ENCODE measurements around the gene RCOR2.
"Not testable (repeated sequence)": the region's sequence is repeated elsewhere in the genome, so short reads cannot be mapped to it uniquely, and the experiment has no call there.

RCOR2 gene

DNA sequence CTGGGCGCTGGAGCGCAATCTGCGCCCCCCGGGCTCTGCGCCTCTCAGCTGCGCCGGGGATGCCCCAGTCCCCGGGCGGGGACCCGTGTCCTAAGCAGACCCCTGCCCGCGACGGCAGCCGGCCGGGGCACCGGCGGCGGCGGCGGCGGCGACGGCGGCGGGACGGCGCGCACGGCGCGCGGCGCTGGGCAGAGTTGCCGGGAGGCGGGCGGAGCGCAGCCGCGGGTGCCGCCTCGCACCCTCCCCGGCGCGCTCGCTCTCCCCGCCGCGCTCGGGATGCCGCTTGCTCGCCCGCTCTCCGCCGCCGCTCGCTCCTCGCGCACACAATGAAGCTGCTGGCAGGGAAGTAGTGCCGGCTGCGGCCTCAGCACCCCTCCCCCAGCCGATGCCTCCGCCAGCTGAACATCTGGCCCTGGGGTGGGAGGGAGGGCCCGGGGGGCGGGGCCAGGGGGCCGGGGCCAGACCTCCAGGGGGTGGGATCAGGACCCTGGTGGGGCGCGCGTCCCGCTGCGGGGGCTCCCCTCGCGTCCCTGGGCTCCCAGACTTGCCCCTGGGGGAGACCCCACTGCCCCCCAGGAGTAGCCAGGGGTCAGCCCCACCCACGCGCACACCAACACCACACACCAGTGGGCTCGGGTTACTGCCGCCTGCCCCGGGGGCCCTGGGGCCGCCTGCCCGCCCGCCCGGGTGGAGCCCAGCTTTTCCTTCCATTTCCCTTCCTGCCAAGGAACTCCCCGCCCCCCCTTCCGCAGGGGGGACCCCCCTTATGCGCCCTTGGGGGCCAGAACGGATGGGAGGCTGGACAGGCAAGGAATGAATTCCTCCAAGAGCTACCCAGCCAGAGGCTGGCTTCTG, at the start of gene RCOR2:
Gene RCOR2 (minus strand): TSS at position 328 of the 855 bp plus-strand sequence. CDS start 708 bp downstream, outside the sequence.
- H3K4me3 ChIP-seq (ENCODE audit: low read length in 2 of 2) = peak within 1 kb of the TSS; percentile 61 to 64
- H3K9ac ChIP-seq (ENCODE audit: low read depth in 1 of 2, low read length in 2 of 2) = peak within 1 kb of the TSS; percentile 20 to 53
- H3K27me3 ChIP-seq (ENCODE audit: control insufficient read depth in 2 of 2, insufficient read depth in 2 of 2, low read length in 2 of 2) = no peaks in the 10 kb centered on the region
- H3K27ac ChIP-seq (ENCODE audit: low read depth in 2 of 2, low read length in 2 of 2) = peak within 1 kb of the TSS; percentile 88 to 89
- no peaks in the 10 kb centered on the region for H3K9me3 ChIP-seq (ENCODE audit: control insufficient read depth in 2 of 2, low read length in 2 of 2)
- peaks cover 30 to 38% of the 10 kb centered on the region in 2 donors for H3K4me1 ChIP-seq (ENCODE audit: control insufficient read depth in 2 of 2, insufficient read depth in 2 of 2, low read length in 2 of 2)
- H3K36me3 ChIP-seq (ENCODE audit: control insufficient read depth in 2 of 2, insufficient read depth in 2 of 2, low read length in 2 of 2) = no peaks in the 10 kb centered on the region

DNA sequence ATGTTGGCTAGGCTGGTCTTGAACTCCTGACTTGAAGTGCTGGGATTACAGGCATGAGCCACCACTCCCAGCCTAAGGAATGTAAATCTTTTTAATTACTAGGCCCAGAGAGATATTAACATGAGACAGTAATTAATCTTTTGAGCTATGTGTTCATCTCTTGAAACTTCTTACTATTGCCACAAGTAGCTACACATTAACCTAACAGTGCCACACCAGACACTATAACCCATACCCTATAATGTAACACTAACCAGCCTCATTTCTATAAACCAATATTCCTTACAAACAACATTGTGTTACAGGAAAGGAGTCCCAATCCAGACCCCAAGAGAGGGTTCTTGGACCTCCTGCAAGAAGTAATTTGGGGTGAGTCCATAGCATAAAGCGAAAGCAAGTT, 49.5 kb upstream of the RCOR2 start:
- H3K4me3 ChIP-seq (ENCODE audit: low read length in 2 of 2) = no peak overlapping the region
- H3K27me3 ChIP-seq (ENCODE audit: control insufficient read depth in 2 of 2, insufficient read depth in 2 of 2, low read length in 2 of 2) = no peaks in the 10 kb centered on the region
- H3K36me3 ChIP-seq (ENCODE audit: control insufficient read depth in 2 of 2, insufficient read depth in 2 of 2, low read length in 2 of 2) = no peaks in the 10 kb centered on the region
- no peak overlapping the region for H3K27ac ChIP-seq (ENCODE audit: low read depth in 2 of 2, low read length in 2 of 2)
- H3K9me3 ChIP-seq (ENCODE audit: control insufficient read depth in 2 of 2, low read length in 2 of 2) = no peaks in the 10 kb centered on the region
- H3K9ac ChIP-seq (ENCODE audit: low read depth in 1 of 2, low read length in 2 of 2) = no peak overlapping the region
- H3K4me1 ChIP-seq (ENCODE audit: control insufficient read depth in 2 of 2, insufficient read depth in 2 of 2, low read length in 2 of 2) = no peaks in the 10 kb centered on the region

DNA sequence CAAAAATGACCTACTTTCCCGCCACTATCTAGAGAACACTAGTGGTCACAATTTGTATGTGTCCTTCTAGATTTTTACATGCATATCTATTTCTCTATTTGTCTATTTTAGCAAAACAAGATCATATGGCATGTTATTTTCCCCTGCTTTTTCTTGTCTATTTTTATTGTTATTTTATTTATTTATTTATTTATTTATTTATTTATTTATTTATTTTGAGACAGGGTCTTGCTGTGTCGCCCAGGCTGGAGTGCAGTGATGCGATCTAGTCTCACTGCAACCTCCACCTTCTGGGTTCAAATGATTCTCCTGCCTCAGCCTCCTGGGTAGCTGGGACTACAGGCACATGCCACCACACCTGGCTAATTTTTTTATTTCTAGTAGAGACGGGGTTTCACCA, 46.9 kb upstream of the RCOR2 start:
- H3K9me3 ChIP-seq (ENCODE audit: control insufficient read depth in 2 of 2, low read length in 2 of 2); H3K36me3 ChIP-seq (ENCODE audit: control insufficient read depth in 2 of 2, insufficient read depth in 2 of 2, low read length in 2 of 2); H3K27ac ChIP-seq (ENCODE audit: low read depth in 2 of 2, low read length in 2 of 2); H3K27me3 ChIP-seq (ENCODE audit: control insufficient read depth in 2 of 2, insufficient read depth in 2 of 2, low read length in 2 of 2); H3K4me1 ChIP-seq (ENCODE audit: control insufficient read depth in 2 of 2, insufficient read depth in 2 of 2, low read length in 2 of 2); H3K4me3 ChIP-seq (ENCODE audit: low read length in 2 of 2); H3K9ac ChIP-seq (ENCODE audit: low read depth in 1 of 2, low read length in 2 of 2): not testable (repeated sequence)

DNA sequence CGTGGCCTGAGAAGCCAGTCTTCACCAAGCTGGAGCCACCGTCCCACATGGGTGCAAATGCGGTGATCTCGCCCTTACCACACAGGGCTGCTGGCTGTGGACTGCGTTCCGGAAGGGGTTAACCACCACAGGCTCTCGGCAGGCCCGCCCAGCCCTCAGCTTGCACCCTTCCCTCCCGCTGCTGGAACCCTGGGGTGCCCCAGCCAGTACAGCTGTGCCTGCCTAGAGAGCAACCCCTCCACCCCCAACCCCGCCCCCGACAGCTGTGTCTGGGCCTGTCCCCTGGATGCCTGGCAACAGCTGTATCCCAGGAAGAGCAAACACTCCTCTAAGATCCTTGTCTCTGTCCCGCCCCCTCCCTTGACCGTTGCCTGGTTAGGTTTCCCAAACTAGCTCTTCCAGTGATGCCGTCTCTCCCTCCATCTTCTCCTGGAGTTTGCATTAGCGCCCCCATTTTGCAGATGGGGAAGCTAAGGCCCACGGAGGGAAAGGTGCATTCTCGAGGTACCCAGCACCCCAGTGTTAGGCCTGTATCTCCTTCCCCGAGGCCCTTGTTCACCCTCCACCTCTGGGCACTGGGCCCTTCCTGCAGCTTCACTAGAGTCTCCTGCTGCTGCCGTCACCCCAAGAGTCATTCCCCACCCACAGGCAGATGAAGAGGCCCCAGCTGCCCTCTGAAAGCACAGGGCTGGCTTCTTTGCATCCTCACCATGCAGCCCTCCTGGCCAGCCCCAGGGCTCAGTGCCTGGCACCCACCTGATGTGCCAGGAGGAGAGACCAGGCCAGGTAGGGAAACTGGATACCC, 44.8 kb upstream of the RCOR2 start:
- H3K27ac ChIP-seq (ENCODE audit: low read depth in 2 of 2, low read length in 2 of 2) = no peak overlapping the region
- H3K36me3 ChIP-seq (ENCODE audit: control insufficient read depth in 2 of 2, insufficient read depth in 2 of 2, low read length in 2 of 2) = no peaks in the 10 kb centered on the region
- no peaks in the 10 kb centered on the region for H3K4me1 ChIP-seq (ENCODE audit: control insufficient read depth in 2 of 2, insufficient read depth in 2 of 2, low read length in 2 of 2)
- H3K27me3 ChIP-seq (ENCODE audit: control insufficient read depth in 2 of 2, insufficient read depth in 2 of 2, low read length in 2 of 2) = no peaks in the 10 kb centered on the region
- no peak overlapping the region for H3K9ac ChIP-seq (ENCODE audit: low read depth in 1 of 2, low read length in 2 of 2)
- no peak overlapping the region for H3K4me3 ChIP-seq (ENCODE audit: low read length in 2 of 2)
- no peaks in the 10 kb centered on the region for H3K9me3 ChIP-seq (ENCODE audit: control insufficient read depth in 2 of 2, low read length in 2 of 2)

DNA sequence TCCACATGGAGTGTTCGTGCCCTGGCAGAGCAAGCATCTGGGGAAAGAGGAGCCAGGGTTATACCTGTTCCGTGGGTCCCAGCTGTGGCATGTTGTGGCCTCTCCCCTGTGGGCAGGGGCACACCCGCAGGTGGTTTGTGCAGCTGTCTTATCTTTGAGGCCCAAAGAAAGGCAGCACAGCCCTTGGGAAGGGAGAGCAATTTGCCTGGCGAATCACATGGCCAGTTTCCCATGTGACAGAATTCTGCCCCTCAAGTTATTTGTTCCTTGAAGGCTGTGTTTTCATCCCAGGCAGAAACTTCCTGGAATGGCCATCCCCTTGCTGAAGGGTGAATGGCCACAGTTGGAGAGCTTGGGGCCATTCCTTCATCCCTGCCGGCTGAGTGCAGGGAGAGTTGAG, 41.0 kb upstream of the RCOR2 start:
- H3K9me3 ChIP-seq (ENCODE audit: control insufficient read depth in 2 of 2, low read length in 2 of 2) = no peaks in the 10 kb centered on the region

DNA sequence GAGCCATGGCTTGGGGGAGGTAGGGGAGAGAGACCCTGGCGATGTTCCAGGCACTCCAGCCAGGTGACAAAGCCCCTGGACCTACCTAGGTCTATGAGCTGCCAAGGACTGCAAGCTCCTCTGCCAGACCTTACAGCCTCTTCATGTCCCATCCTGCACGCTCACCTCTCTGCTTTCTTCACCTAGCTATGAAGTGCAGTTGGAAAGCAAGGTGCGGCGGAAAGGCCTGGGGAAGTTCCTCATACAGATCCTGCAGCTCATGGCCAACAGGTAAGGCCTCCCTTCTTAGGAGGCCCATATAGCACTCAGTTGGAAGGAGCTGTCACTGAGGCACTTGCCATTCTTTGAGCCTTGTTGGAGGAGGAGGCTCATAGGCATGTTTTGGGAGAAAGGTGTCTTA, 35.6 kb upstream of the RCOR2 start:
- no peak overlapping the region for H3K9ac ChIP-seq (ENCODE audit: low read depth in 1 of 2, low read length in 2 of 2)
- no peaks in the 10 kb centered on the region for H3K9me3 ChIP-seq (ENCODE audit: control insufficient read depth in 2 of 2, low read length in 2 of 2)
- peaks cover 0 to 4% of the 10 kb centered on the region in 2 donors for H3K4me1 ChIP-seq (ENCODE audit: control insufficient read depth in 2 of 2, insufficient read depth in 2 of 2, low read length in 2 of 2)
- H3K27ac ChIP-seq (ENCODE audit: low read depth in 2 of 2, low read length in 2 of 2) = no peak overlapping the region
- H3K4me3 ChIP-seq (ENCODE audit: low read length in 2 of 2) = no peak overlapping the region
- H3K36me3 ChIP-seq (ENCODE audit: control insufficient read depth in 2 of 2, insufficient read depth in 2 of 2, low read length in 2 of 2) = peaks cover 12 to 40% of the 10 kb centered on the region in 2 donors
- H3K27me3 ChIP-seq (ENCODE audit: control insufficient read depth in 2 of 2, insufficient read depth in 2 of 2, low read length in 2 of 2) = no peaks in the 10 kb centered on the region

More for the DNA sequence above, 41.0 kb upstream of the RCOR2 start:
- H3K4me3 ChIP-seq (ENCODE audit: low read length in 2 of 2) = no peak overlapping the region
- no peak overlapping the region for H3K9ac ChIP-seq (ENCODE audit: low read depth in 1 of 2, low read length in 2 of 2)
- peaks cover 12 to 23% of the 10 kb centered on the region in 2 donors for H3K36me3 ChIP-seq (ENCODE audit: control insufficient read depth in 2 of 2, insufficient read depth in 2 of 2, low read length in 2 of 2)
- no peaks in the 10 kb centered on the region for H3K4me1 ChIP-seq (ENCODE audit: control insufficient read depth in 2 of 2, insufficient read depth in 2 of 2, low read length in 2 of 2)
- H3K27ac ChIP-seq (ENCODE audit: low read depth in 2 of 2, low read length in 2 of 2) = no peak overlapping the region
- no peaks in the 10 kb centered on the region for H3K27me3 ChIP-seq (ENCODE audit: control insufficient read depth in 2 of 2, insufficient read depth in 2 of 2, low read length in 2 of 2)

DNA sequence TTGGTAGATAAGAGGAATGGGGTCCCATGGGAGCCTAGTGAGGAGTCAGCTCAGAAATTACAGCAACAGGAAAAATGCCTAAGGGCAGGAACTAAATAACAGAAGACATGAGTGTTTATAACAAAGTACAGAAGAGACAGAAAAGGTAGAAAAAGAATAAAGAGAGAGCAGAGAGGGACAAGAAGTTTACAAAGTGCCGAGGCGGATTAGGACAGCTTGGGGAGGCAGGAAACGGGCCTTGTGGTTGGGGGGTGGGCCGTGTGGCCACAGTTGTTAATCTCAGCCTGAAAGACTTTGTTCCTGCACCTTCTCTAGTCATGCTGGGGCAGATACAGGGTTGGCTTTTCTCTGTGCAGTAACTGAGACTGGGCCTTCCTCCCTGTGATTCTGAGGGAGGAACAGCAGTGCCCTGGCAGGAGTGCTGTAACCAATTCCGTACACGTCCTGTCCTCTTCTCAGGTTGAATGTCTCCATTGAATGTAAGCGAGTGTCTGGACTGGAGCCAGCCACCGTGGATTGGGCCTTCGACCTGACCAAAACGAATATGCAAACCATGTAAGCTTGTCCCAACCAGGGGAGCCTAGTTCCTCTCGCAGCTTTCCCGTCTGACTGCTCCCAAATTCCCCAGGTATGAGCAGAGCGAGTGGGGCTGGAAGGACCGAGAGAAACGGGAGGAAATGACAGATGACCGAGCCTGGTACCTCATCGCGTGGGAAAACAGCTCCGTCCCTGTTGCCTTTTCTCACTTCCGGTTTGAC, 35.0 kb upstream of the RCOR2 start:
- Histone ChIP-seq H3K4me3 (ENCODE audit: low read length in 2 of 2) (no peak overlapping the region), H3K36me3 (ENCODE audit: control insufficient read depth in 2 of 2, insufficient read depth in 2 of 2, low read length in 2 of 2) (peaks cover 12 to 40% of the 10 kb centered on the region in 2 donors), H3K27ac (ENCODE audit: low read depth in 2 of 2, low read length in 2 of 2) (peak overlapping the region in 1 of 2 donors; percentile 5), H3K4me1 (ENCODE audit: control insufficient read depth in 2 of 2, insufficient read depth in 2 of 2, low read length in 2 of 2) (peaks cover 0 to 4% of the 10 kb centered on the region in 2 donors), H3K9me3 (ENCODE audit: control insufficient read depth in 2 of 2, low read length in 2 of 2) (no peaks in the 10 kb centered on the region), H3K27me3 (ENCODE audit: control insufficient read depth in 2 of 2, insufficient read depth in 2 of 2, low read length in 2 of 2) (no peaks in the 10 kb centered on the region), H3K9ac (ENCODE audit: low read depth in 1 of 2, low read length in 2 of 2) (no peak overlapping the region)

DNA sequence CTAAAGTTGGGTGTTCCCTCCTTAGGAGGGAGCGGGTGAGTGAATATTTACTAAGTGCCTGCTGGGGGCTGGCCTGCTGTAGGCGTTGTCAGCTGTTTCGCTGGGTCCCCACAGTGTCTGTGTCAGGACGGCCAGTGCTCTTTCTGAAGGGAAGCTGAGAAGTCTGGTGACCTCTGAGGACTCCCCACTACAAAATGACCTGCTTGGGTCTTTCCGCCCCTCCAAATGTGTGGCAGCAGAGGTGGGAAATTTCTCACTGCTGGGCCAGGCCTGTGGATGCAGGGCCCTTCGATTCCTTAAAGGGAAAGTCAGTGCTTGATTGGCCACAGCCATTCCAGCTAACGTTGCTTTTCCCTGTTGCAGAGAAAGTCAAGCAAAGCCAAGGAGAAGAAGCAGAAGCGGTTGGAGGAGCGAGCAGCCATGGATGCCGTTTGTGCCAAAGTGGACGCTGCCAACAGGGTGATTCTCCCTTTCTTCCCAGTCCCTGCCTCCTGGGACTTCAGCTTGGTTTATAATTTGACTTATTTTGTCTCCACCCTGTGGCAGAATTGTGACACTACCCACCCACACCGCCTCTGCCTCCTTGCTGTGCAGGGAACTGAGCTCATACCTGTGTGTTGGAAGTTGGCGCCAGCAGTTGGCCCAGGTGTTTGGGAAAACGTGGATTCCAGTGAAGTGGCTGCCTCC, 28.7 kb upstream of the RCOR2 start:
- H3K4me1 ChIP-seq (ENCODE audit: control insufficient read depth in 2 of 2, insufficient read depth in 2 of 2, low read length in 2 of 2) = peaks cover 22 to 28% of the 10 kb centered on the region in 2 donors
- H3K27me3 ChIP-seq (ENCODE audit: control insufficient read depth in 2 of 2, insufficient read depth in 2 of 2, low read length in 2 of 2) = no peaks in the 10 kb centered on the region
- H3K9me3 ChIP-seq (ENCODE audit: control insufficient read depth in 2 of 2, low read length in 2 of 2) = no peaks in the 10 kb centered on the region
- no peak overlapping the region for H3K9ac ChIP-seq (ENCODE audit: low read depth in 1 of 2, low read length in 2 of 2)
- peak overlapping the region in 1 of 2 donors; percentile 33 for H3K4me3 ChIP-seq (ENCODE audit: low read length in 2 of 2)
- H3K27ac ChIP-seq (ENCODE audit: low read depth in 2 of 2, low read length in 2 of 2) = peak overlapping the region; percentile 35 to 40
- H3K36me3 ChIP-seq (ENCODE audit: control insufficient read depth in 2 of 2, insufficient read depth in 2 of 2, low read length in 2 of 2) = peaks cover 6 to 12% of the 10 kb centered on the region in 2 donors

DNA sequence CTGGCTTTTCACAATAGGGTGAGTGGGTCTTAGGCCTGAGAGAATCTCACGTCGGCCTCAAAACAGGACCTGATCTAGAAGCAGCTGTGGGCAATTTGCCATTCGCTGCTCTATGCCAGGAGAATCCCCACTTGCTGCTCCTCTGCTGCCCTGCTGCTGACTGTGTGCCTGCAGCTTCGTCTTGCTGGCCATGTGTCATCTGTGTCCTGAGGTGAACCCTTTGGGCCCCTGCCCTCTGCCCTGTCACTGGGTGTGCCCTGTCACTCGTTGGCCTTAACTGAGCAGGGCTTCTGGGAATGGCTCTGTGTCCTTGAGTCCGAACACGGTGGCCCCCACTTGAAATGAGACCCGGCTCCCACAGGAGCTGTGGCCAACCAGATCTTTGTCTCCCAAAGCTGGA, 28.0 kb upstream of the RCOR2 start:
- H3K27me3 ChIP-seq (ENCODE audit: control insufficient read depth in 2 of 2, insufficient read depth in 2 of 2, low read length in 2 of 2) = no peaks in the 10 kb centered on the region
- peaks cover 23 to 28% of the 10 kb centered on the region in 2 donors for H3K4me1 ChIP-seq (ENCODE audit: control insufficient read depth in 2 of 2, insufficient read depth in 2 of 2, low read length in 2 of 2)
- no peak overlapping the region for H3K4me3 ChIP-seq (ENCODE audit: low read length in 2 of 2)
- H3K9me3 ChIP-seq (ENCODE audit: control insufficient read depth in 2 of 2, low read length in 2 of 2) = no peaks in the 10 kb centered on the region
- H3K9ac ChIP-seq (ENCODE audit: low read depth in 1 of 2, low read length in 2 of 2) = peak overlapping the region in 1 of 2 donors; percentile 32
- H3K27ac ChIP-seq (ENCODE audit: low read depth in 2 of 2, low read length in 2 of 2) = peak overlapping the region; percentile 35 to 40
- peaks cover 6 to 12% of the 10 kb centered on the region in 2 donors for H3K36me3 ChIP-seq (ENCODE audit: control insufficient read depth in 2 of 2, insufficient read depth in 2 of 2, low read length in 2 of 2)

Data from mucosa of rectum (tissue), 2 donors.